ENCODE results near the gene RRP12. TPM values are rescaled to one million over a fixed set of nuclear protein-coding genes. Genes with fewer than 3 reads are reported as not detected.
"Not testable (repeated sequence)": the region's sequence is repeated elsewhere in the genome, so short reads cannot be mapped to it uniquely, and the experiment has no call there.

The RRP12 gene
- total RNA-seq, 4 donors from 2014 or later: 14.8 to 27.6 (median 25.0) TPM

DNA sequence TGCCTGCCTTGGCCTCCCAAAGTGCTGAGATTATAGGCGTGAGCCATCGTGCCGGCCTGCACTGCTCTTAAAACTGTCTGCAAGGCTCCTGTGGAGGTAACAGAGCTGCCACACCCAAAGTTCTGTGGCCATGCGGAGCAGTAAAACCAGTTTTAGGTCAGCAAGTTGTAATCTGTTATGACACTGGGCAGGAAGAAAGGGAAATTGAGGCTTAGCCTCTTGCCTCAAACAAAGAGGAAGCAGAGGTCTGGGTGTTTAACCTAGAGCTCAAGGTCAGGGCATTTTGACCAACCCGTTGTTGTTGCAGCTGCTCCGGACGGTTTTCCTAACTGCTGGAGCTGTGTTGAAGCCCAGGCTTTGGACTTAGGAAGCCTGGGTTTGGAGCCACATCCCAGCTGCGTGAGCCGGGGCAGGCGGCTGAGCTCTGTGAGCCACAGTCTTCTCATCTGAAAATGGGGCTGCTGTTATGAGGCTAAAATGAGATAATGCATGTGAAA lies 7.4 kb upstream of the RRP12 start:
- Histone ChIP-seq H3K27ac (no peak overlapping the region), H3K4me3 (no peak overlapping the region), H3K4me1 (no peaks in the 10 kb centered on the region), H3K27me3 (no peaks in the 10 kb centered on the region), H3K36me3 (no peaks in the 10 kb centered on the region), H3K9me3 (no peaks in the 10 kb centered on the region)
- intact Hi-C loops (cut with DNase I; ENCODE audit: low total_unique reads): no loop called here
- TF ChIP-seq POLR2A (IDR thresholded peaks at IDR 0.05): no peak
- TF ChIP-seq, protein P1, sequence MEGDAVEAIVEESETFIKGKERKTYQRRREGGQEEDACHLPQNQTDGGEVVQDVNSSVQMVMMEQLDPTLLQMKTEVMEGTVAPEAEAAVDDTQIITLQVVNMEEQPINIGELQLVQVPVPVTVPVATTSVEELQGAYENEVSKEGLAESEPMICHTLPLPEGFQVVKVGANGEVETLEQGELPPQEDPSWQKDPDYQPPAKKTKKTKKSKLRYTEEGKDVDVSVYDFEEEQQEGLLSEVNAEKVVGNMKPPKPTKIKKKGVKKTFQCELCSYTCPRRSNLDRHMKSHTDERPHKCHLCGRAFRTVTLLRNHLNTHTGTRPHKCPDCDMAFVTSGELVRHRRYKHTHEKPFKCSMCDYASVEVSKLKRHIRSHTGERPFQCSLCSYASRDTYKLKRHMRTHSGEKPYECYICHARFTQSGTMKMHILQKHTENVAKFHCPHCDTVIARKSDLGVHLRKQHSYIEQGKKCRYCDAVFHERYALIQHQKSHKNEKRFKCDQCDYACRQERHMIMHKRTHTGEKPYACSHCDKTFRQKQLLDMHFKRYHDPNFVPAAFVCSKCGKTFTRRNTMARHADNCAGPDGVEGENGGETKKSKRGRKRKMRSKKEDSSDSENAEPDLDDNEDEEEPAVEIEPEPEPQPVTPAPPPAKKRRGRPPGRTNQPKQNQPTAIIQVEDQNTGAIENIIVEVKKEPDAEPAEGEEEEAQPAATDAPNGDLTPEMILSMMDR (IDR thresholded peaks at IDR 0.05): no peak
- DNase-seq: no peak

DNA sequence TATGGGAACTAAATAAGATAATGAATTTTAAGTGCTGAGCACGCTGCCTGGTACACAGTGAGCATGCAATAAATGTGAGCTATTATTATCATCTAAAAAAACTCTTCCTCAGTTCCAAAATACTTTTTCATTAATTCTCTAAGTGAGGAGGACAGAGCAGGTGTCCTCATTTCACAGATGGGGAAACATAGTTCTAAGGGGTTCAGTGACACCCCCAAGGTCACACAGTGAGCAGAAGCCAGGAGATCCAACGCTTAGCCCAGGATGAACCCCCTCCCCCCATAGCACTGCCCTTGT lies 6.8 kb upstream of the RRP12 start:
- Histone ChIP-seq H3K36me3 (no peaks in the 10 kb centered on the region), H3K4me3 (no peak overlapping the region), H3K4me1 (no peaks in the 10 kb centered on the region), H3K27me3 (no peaks in the 10 kb centered on the region), H3K27ac (no peak overlapping the region), H3K9me3 (no peaks in the 10 kb centered on the region)
- no peak for DNase-seq
- intact Hi-C loops (cut with DNase I; ENCODE audit: low total_unique reads): no loop called here
- TF ChIP-seq, protein P1 (IDR thresholded peaks at IDR 0.05): no peak
- no peak for TF ChIP-seq POLR2A (IDR thresholded peaks at IDR 0.05)

DNA sequence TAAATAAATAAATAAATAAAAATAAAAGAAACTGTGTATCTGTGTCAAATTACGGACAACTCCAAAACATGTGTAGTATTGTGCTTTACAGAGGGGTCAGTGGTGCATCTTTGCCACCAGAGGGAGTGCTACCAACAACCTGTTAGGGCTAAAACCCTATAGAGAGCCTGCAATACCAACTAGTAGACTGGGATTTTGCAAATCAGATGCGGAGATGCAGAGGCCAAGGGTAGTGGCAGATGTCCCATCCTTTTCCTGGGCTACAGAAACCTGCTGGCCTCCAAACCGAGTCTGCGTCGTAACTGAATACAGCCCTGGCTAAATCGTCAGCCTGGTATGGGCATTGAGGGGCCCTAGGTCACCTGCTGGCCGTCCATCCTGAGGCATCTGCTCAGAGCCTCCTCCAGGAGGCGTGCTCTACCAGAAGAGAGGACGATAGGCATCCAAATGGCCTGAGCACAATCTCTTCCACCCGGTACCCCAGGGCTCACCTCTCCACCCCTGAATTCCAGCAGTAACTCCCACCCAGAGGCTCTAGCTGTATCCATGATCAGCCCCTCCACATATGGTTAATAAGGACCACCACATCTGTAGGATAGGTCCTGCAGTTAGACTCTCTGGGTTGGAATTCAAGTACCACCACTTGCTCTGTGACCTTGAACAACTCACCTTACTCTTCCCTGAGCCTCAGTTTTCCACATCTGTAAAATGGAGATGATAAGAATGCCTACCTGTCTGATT lies 6.2 kb upstream of the RRP12 start:
- DNase-seq: peak; percentile 39 to 63
- H3K36me3 ChIP-seq: no peaks in the 10 kb centered on the region
- H3K27ac ChIP-seq: no peak overlapping the region
- H3K9me3 ChIP-seq: no peaks in the 10 kb centered on the region
- no peak for TF ChIP-seq POLR2A (IDR thresholded peaks at IDR 0.05)
- TF ChIP-seq, protein P1 (IDR thresholded peaks at IDR 0.05): peak; percentile 70 to 87 (median 72)
- no peak overlapping the region for H3K4me3 ChIP-seq
- H3K27me3 ChIP-seq: no peaks in the 10 kb centered on the region
- intact Hi-C loops (cut with DNase I; ENCODE audit: low total_unique reads): no loop called here
- H3K4me1 ChIP-seq: no peaks in the 10 kb centered on the region

DNA sequence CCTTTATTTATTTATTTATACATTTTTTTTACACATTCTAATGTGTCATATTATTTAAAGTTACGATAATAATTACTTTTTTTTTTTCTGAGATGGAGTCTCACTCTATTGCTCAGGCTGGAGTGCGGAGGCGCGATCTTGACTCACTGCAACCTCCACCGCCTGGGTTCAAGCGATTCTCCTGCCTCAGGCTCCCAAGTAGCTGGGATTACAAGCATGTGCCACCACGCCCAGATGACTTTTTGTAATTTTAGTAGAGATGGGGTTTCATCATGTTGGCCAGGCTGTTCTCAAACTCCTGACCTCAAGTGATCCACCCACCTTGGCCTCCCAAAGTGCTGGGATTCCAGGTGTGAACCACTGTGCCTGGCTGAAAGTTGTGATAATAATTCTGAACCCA lies 5.3 kb upstream of the RRP12 start:
- H3K4me1 ChIP-seq; H3K9me3 ChIP-seq; H3K4me3 ChIP-seq; H3K27me3 ChIP-seq; H3K27ac ChIP-seq; intact Hi-C loops (cut with DNase I; ENCODE audit: low total_unique reads); DNase-seq; H3K36me3 ChIP-seq: not testable (repeated sequence)

DNA sequence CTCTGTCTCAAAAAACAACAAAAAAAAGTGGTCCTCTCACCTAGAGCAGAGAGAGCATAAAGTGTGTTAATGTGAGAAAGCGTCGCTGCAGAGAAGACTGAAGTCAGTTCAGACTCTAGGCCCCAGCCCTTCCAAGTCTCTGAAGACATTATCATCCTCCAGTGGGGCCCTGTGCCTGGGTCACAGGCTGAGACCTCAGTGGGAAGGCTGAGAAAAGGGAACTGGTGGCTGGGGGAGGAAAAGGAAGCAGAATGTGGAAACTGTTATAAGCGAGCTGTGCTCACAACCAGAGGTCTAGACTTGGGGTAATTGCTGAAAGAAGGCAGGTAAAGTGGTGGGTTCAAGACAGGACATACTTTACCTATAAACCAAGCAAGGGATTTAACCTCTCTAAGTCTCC lies 4.9 kb upstream of the RRP12 start:
- TF ChIP-seq, protein P1 (IDR thresholded peaks at IDR 0.05): no peak
- TF ChIP-seq POLR2A (IDR thresholded peaks at IDR 0.05): no peak
- Histone ChIP-seq H3K9me3 (no peaks in the 10 kb centered on the region), H3K36me3 (no peaks in the 10 kb centered on the region), H3K27ac (no peak overlapping the region), H3K4me1 (no peaks in the 10 kb centered on the region), H3K4me3 (no peak overlapping the region), H3K27me3 (no peaks in the 10 kb centered on the region)
- intact Hi-C loops (cut with DNase I; ENCODE audit: low total_unique reads): no loop called here
- no peak for DNase-seq

All from uterus (tissue), 4 donors.